PC-3 (cell line): Measurements from ENCODE around the gene LRRC3B. TPM values are rescaled to one million over a fixed set of nuclear protein-coding genes. Genes with fewer than 3 reads are reported as not detected.

Experiments used
- ATAC-seq: fragments of 200-7000 bp; cut with Tn5 transposase; 2 replicates; pipeline ENCODE4 v1.9.1; 2020; ENCODE audit warnings: mild to moderate bottlenecking, moderate library complexity
- BruUV-seq: library from RNA; stranded (reverse); fragments of 400-500 nt; replicated peaks from 2 replicates; lab custom pipeline; 2021; lab: Mats Ljungman, UMichigan
- CTCF ChIA-PET: fragments of 300-600 bp; sonication (Branson Sonifier 250); formaldehyde crosslinking; loops from one replicate; lab custom pipeline; 2022; ENCODE audit warnings: antibody characterized with exemption; lab: Charles Lee
- POLR2A ChIA-PET: fragments of 300-600 bp; sonication (Branson Sonifier 250); formaldehyde crosslinking; loops from one replicate; lab custom pipeline; 2022; ENCODE audit warnings: antibody characterized with exemption; ENCODE audit not compliant: unreplicated experiment; lab: Charles Lee
- DNase-seq: peaks from one replicate; pipeline ENCODE4 v3.0.0-alpha.2; 2015
- H2AFZ ChIP-seq: fragments of 300-600 bp; sonication (generic); 2 replicates; pipeline ENCODE4 v1.6.0; 2016; ENCODE audit warnings: antibody characterized with exemption, low read length
- H3F3A ChIP-seq: fragments of 300-600 bp; sonication (generic); one replicate; pipeline ENCODE4 v1.6.0; 2017; ENCODE audit warnings: antibody characterized with exemption, low read length, control low read depth, mild to moderate bottlenecking; ENCODE audit not compliant: unreplicated experiment
- H3K27ac ChIP-seq: fragments of 300-600 bp; sonication (generic); 2 replicates; pipeline ENCODE4 v1.5.1; 2016; ENCODE audit warnings: mild to moderate bottlenecking, low read length
- H3K27me3 ChIP-seq: fragments of 300-600 bp; sonication (generic); 2 replicates; pipeline ENCODE4 v1.6.1; 2016; ENCODE audit warnings: low read length, mixed read lengths
- H3K36me3 ChIP-seq: fragments of 300-600 bp; sonication (generic); 2 replicates; pipeline ENCODE4 v1.6.1; 2016; ENCODE audit warnings: low read depth, mixed run types, low read length, mixed read lengths
- H3K4me1 ChIP-seq: fragments of 300-600 bp; sonication (generic); 2 replicates; pipeline ENCODE4 v1.5.1; 2016; ENCODE audit warnings: low read length; ENCODE audit not compliant: insufficient read depth
- H3K4me2 ChIP-seq: fragments of 300-600 bp; sonication (generic); 2 replicates; pipeline ENCODE4 v1.6.0; 2016; ENCODE audit warnings: low read length
- H3K4me3 ChIP-seq: fragments of 300-600 bp; sonication (generic); 2 replicates; pipeline ENCODE4 v1.5.1; 2016; ENCODE audit warnings: mild to moderate bottlenecking, low read length, mixed read lengths
- H3K79me2 ChIP-seq: fragments of 300-600 bp; sonication (generic); 2 replicates; pipeline ENCODE4 v1.6.1; 2017; ENCODE audit warnings: low read length, mixed read lengths
- H3K9ac ChIP-seq: fragments of 300-600 bp; sonication (generic); 2 replicates; pipeline ENCODE4 v1.6.0; 2016; ENCODE audit warnings: mild to moderate bottlenecking, low read length
- H3K9me2 ChIP-seq: fragments of 300-600 bp; sonication (generic); replicated peaks from 2 replicates; pipeline ENCODE4 v1.6.1; 2016; ENCODE audit warnings: mixed run types, low read length, mixed read lengths
- H3K9me3 ChIP-seq: fragments of 300-600 bp; sonication (generic); 2 replicates; pipeline ENCODE4 v1.6.1; 2016; ENCODE audit warnings: low read length, mixed read lengths
- H4K20me1 ChIP-seq: fragments of 300-600 bp; sonication (generic); 2 replicates; pipeline ENCODE4 v1.6.1; 2016; ENCODE audit warnings: low read length, mixed read lengths
- EZH2 ChIP-seq: fragments of 300-600 bp; sonication (generic); IDR thresholded peaks from one replicate; pipeline ENCODE4 v1.6.1; 2017; ENCODE audit warnings: antibody characterized with exemption, mild to moderate bottlenecking, low read length; ENCODE audit not compliant: unreplicated experiment
- EZH2phosphoT487 ChIP-seq: fragments of 300-600 bp; sonication (generic); IDR thresholded peaks from 2 replicates; pipeline ENCODE4 v1.6.1; 2018; ENCODE audit warnings: mild to moderate bottlenecking, antibody characterized with exemption, low read length, borderline replicate concordance
- intact Hi-C: fragments of 100-400 bp; cut with micrococcal nuclease; formaldehyde crosslinking; loops from 2 replicates; pipeline ENCODE4 v1.9.0; 2023
- total RNA-seq: library from RNA; depleted of rRNA; stranded (reverse); fragments of >200 nt; gene quantifications from 2 replicates; pipeline ENCODE4 v1.2.3, GENCODE V29; 2014
- TF ChIP-seq, protein P1 (sequence below): fragments of 300-600 bp; sonication (generic); conservative IDR thresholded peaks from 2 replicates; pipeline ENCODE4 v1.5.1; 2017; ENCODE audit warnings: antibody characterized with exemption, low read depth, mild to moderate bottlenecking, low read length

The LRRC3B gene
- total RNA-seq, 1 experiment from 2014 or later, result not detected

- no peaks in the 10 kb centered on the region for H3K79me2 ChIP-seq
- no peaks in the 10 kb centered on the region for H3K9me2 ChIP-seq
- DNase-seq (no peak), ATAC-seq (no peak)
- BruUV-seq, result no TSS peak
- H3F3A ChIP-seq, result no peaks in the 10 kb centered on the region
- no peak overlapping the region for H3K27ac ChIP-seq
- H3K27me3 ChIP-seq, result no peaks in the 10 kb centered on the region
- intact Hi-C loops, result no loop called here
- no peak overlapping the region for H2AFZ ChIP-seq
- TF ChIP-seq EZH2 (no peak), EZH2phosphoT487 (no peak)
- TF ChIP-seq, protein P1, sequence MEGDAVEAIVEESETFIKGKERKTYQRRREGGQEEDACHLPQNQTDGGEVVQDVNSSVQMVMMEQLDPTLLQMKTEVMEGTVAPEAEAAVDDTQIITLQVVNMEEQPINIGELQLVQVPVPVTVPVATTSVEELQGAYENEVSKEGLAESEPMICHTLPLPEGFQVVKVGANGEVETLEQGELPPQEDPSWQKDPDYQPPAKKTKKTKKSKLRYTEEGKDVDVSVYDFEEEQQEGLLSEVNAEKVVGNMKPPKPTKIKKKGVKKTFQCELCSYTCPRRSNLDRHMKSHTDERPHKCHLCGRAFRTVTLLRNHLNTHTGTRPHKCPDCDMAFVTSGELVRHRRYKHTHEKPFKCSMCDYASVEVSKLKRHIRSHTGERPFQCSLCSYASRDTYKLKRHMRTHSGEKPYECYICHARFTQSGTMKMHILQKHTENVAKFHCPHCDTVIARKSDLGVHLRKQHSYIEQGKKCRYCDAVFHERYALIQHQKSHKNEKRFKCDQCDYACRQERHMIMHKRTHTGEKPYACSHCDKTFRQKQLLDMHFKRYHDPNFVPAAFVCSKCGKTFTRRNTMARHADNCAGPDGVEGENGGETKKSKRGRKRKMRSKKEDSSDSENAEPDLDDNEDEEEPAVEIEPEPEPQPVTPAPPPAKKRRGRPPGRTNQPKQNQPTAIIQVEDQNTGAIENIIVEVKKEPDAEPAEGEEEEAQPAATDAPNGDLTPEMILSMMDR, result no peak
- H3K4me1 ChIP-seq, result no peaks in the 10 kb centered on the region
- no peaks in the 10 kb centered on the region for H4K20me1 ChIP-seq
- H3K9me3 ChIP-seq, result peaks cover 18% of the 10 kb centered on the region
- no peak overlapping the region for H3K4me3 ChIP-seq
- ChIA-PET CTCF (no interaction called here), POLR2A (no interaction called here)
- H3K9ac ChIP-seq, result no peak overlapping the region
- H3K4me2 ChIP-seq, result no peak overlapping the region
- H3K36me3 ChIP-seq, result no peaks in the 10 kb centered on the region
Observed at GRCh38 chr3:26657348-26657976, 34.9 kb downstream of the LRRC3B start.

DNA sequence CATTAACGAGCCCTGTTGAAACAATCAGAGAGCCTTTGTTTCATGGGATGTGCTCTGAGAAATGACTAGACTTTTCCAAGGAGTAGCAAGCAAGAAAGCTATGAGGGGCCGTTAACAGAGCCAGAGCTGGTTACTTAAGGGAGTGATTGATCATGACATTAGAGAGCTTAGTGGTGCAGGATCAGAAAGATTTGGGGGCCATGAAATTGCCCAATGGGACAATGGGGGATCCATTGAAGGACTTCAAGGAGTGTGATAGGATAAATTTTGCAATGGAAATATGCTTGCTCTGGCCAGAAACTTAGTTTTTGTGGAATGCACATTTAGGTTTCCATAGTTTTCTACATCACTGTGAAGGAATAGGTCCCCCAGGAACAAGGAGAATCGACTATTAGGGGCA is 45.6 kb downstream of the LRRC3B start:
- Histone ChIP-seq H3F3A (no peaks in the 10 kb centered on the region), H3K79me2 (no peaks in the 10 kb centered on the region), H4K20me1 (no peaks in the 10 kb centered on the region), H3K9me2 (no peaks in the 10 kb centered on the region), H3K9me3 (peaks cover 18% of the 10 kb centered on the region; the same call in 1 of the 2 replicates), H3K4me1 (no peaks in the 10 kb centered on the region), H3K27me3 (no peaks in the 10 kb centered on the region), H3K27ac (no peak overlapping the region), H3K4me3 (no peak overlapping the region), H3K36me3 (no peaks in the 10 kb centered on the region), H3K9ac (no peak overlapping the region), H3K4me2 (no peak overlapping the region), H2AFZ (no peak overlapping the region)
- TF ChIP-seq EZH2phosphoT487, result no peak
- TF ChIP-seq, protein P1, result no peak
- TF ChIP-seq EZH2, result no peak
- BruUV-seq, result no TSS peak
- ChIA-PET CTCF (no interaction called here), POLR2A (no interaction called here)
- intact Hi-C loops, result no loop called here
- no peak for DNase-seq
- no peak for ATAC-seq

DNA sequence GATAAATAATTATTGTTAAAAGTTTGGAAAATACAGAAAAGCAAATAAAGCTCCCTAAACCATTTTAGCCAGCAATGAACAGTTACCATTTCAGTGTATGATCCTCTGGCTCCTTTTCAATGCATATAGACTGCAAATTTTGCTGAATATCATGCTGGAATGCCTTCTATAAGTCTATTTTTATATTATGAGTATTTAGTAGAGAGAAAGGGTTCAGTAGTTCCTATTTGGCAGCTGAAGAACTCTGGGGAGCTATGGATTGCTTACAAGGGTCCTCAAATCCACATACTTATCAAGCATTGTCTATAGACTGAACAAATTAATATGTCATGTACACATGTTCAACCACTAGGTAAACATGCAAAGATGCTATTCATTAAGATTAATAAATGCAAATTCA is 46.1 kb downstream of the LRRC3B start:
- ChIA-PET POLR2A (no interaction called here), CTCF (no interaction called here)
- Histone ChIP-seq H3K79me2 (no peaks in the 10 kb centered on the region), H3K27me3 (no peaks in the 10 kb centered on the region), H3K4me2 (no peak overlapping the region), H3K9ac (no peak overlapping the region), H3K9me3 (peaks cover 14% of the 10 kb centered on the region; the same call in 1 of the 2 replicates), H3K4me3 (no peak overlapping the region), H3K9me2 (no peaks in the 10 kb centered on the region), H4K20me1 (no peaks in the 10 kb centered on the region), H3F3A (no peaks in the 10 kb centered on the region), H3K4me1 (no peaks in the 10 kb centered on the region), H3K27ac (no peak overlapping the region), H3K36me3 (no peaks in the 10 kb centered on the region), H2AFZ (no peak overlapping the region)
- DNase-seq (no peak), ATAC-seq (no peak)
- intact Hi-C loops, result no loop called here
- BruUV-seq, result no TSS peak
- TF ChIP-seq EZH2, result no peak
- TF ChIP-seq EZH2phosphoT487, result no peak
- TF ChIP-seq, protein P1, result no peak
